AG09309 (cell line): ENCODE results near the gene GFPT2.

ENCODE experiments used
- DNase-seq: peaks from one replicate; pipeline ENCODE4 v3.0.0-alpha.2; 2010; ENCODE audit warnings: low read depth
- H3K4me3 ChIP-seq: 2 replicates; pipeline ENCODE4 v1.5.1; 2011; ENCODE audit warnings: mild to moderate bottlenecking, low read depth, low read length, moderate library complexity; ENCODE audit not compliant: control insufficient read depth
- CTCF ChIP-seq: IDR thresholded peaks from 2 replicates; pipeline ENCODE4 v1.5.1; 2011; ENCODE audit warnings: mild to moderate bottlenecking, low read depth, low read length, inconsistent platforms; ENCODE audit not compliant: insufficient read depth, control insufficient read depth; ENCODE audit errors: missing control alignments

The GFPT2 gene

GRCh38 chr5:180378438-180379344, 25.6 kb upstream of the GFPT2 start:
- H3K4me3 ChIP-seq, result no peak overlapping the region
- DNase-seq, result no peak
- no peak for TF ChIP-seq CTCF

- no peak for TF ChIP-seq CTCF
- H3K4me3 ChIP-seq, result no peak overlapping the region
- DNase-seq, result no peak
Observed at GRCh38 chr5:180377556-180378197, 24.5 kb upstream of the GFPT2 start.

- no peak for DNase-seq
- TF ChIP-seq CTCF, result no peak
- H3K4me3 ChIP-seq, result no peak overlapping the region
Observed at GRCh38 chr5:180376511-180376910, 23.4 kb upstream of the GFPT2 start.

GRCh38 chr5:180375955-180376354, 22.8 kb upstream of the GFPT2 start:
- DNase-seq, result no peak
- TF ChIP-seq CTCF, result no peak
- no peak overlapping the region for H3K4me3 ChIP-seq

- H3K4me3 ChIP-seq, result no peak overlapping the region
- TF ChIP-seq CTCF, result no peak
- DNase-seq, result no peak
Observed at GRCh38 chr5:180375291-180375690, 22.2 kb upstream of the GFPT2 start.

GRCh38 chr5:180373870-180374269, 20.7 kb upstream of the GFPT2 start:
- no peak for DNase-seq
- no peak for TF ChIP-seq CTCF

GRCh38 chr5:180373454-180373853, 20.3 kb upstream of the GFPT2 start:
- H3K4me3 ChIP-seq, result no peak overlapping the region
- no peak for TF ChIP-seq CTCF
- no peak for DNase-seq

More at GRCh38 chr5:180373870-180374269, 20.7 kb upstream of the GFPT2 start:
- H3K4me3 ChIP-seq, result no peak overlapping the region
